Measurements from ENCODE around the gene CHN1.

Gene CHN1

DNA sequence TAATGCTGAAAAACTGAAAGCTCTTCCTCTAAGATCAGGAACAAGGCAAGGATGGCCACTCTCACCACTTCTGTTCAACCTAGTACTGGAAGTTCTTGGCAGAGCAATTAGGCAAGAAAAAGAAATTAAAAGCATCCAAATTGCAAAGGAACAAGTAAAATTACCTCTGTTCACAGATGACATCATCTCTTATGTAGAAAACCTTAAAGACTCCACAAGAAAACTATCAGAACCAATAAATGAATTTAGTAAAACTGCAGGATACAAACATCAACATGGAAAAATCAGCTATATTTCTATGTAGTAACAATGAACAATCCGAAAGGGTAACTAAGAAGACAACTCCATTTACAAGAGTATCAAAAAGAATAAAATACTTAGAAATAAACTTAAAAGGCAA is 112.2 kb downstream of the CHN1 start:
- no peak for DNase-seq (ENCODE audit: low read depth)
- TF ChIP-seq CTCF (IDR thresholded peaks at IDR 0.05; ENCODE audit: control insufficient read depth, insufficient read depth, low read depth, low read length, missing control alignments) = no peak
- no peak overlapping the region for H3K4me3 ChIP-seq (ENCODE audit: control insufficient read depth, low read depth, low read length)

- H3K4me3 ChIP-seq (ENCODE audit: control insufficient read depth, low read depth, low read length) = no peak overlapping the region
- no peak for TF ChIP-seq CTCF (IDR thresholded peaks at IDR 0.05; ENCODE audit: control insufficient read depth, insufficient read depth, low read depth, low read length, missing control alignments)
- no peak for DNase-seq (ENCODE audit: low read depth)
Measured at GRCh38 chr2:174892546-174892945, 112.6 kb downstream of the CHN1 start.

DNA sequence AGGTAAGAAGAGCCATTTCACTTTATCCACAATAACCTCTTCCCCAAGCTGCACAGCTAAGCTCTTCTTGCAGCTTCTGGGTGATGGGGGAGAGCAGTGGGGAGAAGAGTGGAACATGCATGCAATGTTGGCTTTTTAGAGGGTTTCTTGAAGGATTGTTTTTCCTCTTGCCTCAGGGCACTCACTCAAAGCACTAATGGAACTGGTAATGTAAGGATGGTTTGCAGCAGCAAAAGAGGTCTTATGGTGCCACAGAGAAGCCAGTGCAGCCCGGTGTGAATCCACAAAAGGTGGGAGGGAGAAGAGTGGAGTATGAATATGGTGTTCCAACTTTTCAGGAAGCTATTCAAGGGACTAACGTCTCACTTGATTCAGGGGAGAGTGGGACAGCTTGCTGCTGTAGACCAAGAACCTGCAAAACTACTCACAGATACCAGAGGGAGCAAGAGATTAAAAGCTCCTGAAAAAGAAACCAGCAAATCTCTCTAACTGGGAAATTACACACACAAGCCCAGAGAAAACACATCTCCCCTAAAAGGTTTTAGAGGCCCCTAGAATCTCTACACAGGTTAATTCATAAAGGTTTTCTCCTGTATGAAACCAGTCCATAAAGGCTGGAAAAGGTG is 116.4 kb downstream of the CHN1 start:
- TF ChIP-seq CTCF (IDR thresholded peaks at IDR 0.05; ENCODE audit: control insufficient read depth, insufficient read depth, low read depth, low read length, missing control alignments) = peak; percentile 10
- H3K4me3 ChIP-seq (ENCODE audit: control insufficient read depth, low read depth, low read length) = no peak overlapping the region
- DNase-seq (ENCODE audit: low read depth) = no peak

GRCh38 chr2:174888146-174888545 is 117.0 kb downstream of the CHN1 start:
- no peak for TF ChIP-seq CTCF (IDR thresholded peaks at IDR 0.05; ENCODE audit: control insufficient read depth, insufficient read depth, low read depth, low read length, missing control alignments)
- no peak overlapping the region for H3K4me3 ChIP-seq (ENCODE audit: control insufficient read depth, low read depth, low read length)
- DNase-seq (ENCODE audit: low read depth) = no peak

DNA sequence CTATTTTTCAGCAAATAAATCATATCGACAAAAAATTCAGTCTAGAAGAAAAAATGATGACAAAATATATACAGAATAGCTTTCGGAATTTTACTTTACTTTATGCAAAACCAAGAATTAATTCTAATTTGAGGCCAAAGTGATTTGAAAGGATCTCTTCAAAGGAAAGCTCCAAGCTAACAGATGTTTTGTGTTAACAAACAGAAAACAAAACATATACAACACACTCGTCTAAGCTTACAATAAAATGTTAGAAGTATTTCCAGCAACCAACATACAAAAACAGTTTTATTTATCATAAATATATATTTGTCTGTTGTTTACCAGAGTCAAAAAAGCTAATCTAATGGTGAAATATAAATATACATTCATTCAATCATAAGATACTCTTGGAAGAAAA is 122.8 kb downstream of the CHN1 start:
- TF ChIP-seq CTCF (IDR thresholded peaks at IDR 0.05; ENCODE audit: control insufficient read depth, insufficient read depth, low read depth, low read length, missing control alignments) = no peak
- DNase-seq (ENCODE audit: low read depth) = no peak

GRCh38 chr2:174881678-174882077 is 123.5 kb downstream of the CHN1 start:
- TF ChIP-seq CTCF (IDR thresholded peaks at IDR 0.05; ENCODE audit: control insufficient read depth, insufficient read depth, low read depth, low read length, missing control alignments) = no peak

More for the DNA sequence above, 122.8 kb downstream of the CHN1 start:
- no peak overlapping the region for H3K4me3 ChIP-seq (ENCODE audit: control insufficient read depth, low read depth, low read length)

More at GRCh38 chr2:174881678-174882077, 123.5 kb downstream of the CHN1 start:
- DNase-seq (ENCODE audit: low read depth) = no peak
- no peak overlapping the region for H3K4me3 ChIP-seq (ENCODE audit: control insufficient read depth, low read depth, low read length)

Measured in AG09309 (cell line).